GM12878 (cell line): ENCODE measurements around the gene SVEP1. TPM values are rescaled to one million over a fixed set of nuclear protein-coding genes. Genes with fewer than 3 reads are reported as not detected.

Source experiments
- ATAC-seq: fragments of 200-7000 bp; cut with Tn5 transposase; 3 replicates; pipeline ENCODE4 v1.9.1; 2020; ENCODE audit warnings: mild to moderate bottlenecking, moderate library complexity
- BruUV-seq: library from RNA; stranded (reverse); fragments of 400-500 nt; replicated peaks from 2 replicates; lab custom pipeline; 2021; lab: Mats Ljungman, UMichigan
- CTCF ChIA-PET: fragments of 300-600 bp; sonication (Branson Sonifier 250); formaldehyde crosslinking; extraction: SDS; loops from one replicate; lab custom pipeline; 2021; ENCODE audit warnings: inconsistent platforms; lab: Yijun Ruan, JAX
- POLR2A ChIA-PET: fragments of 350-600 bp; formaldehyde crosslinking; extraction: SDS; loops from one replicate; lab custom pipeline; 2021; ENCODE audit warnings: inconsistent platforms; lab: Charles Lee
- RAD21 ChIA-PET: fragments of 300-600 bp; sonication (Branson Sonifier 250); formaldehyde crosslinking; loops from one replicate; lab custom pipeline; 2023; ENCODE audit warnings: antibody characterized with exemption; ENCODE audit not compliant: unreplicated experiment; lab: Charles Lee
- SMC1A ChIA-PET: fragments of 300-600 bp; sonication (Branson Sonifier 250); formaldehyde crosslinking; loops from one replicate; lab custom pipeline; 2023; ENCODE audit not compliant: unreplicated experiment, uncharacterized antibody; lab: Charles Lee
- DNase-seq: peaks from one replicate; pipeline ENCODE4 v3.0.0-alpha.2; 2011; ENCODE audit warnings: low read depth, low spot score
- FAIRE-seq: peaks from 3 replicates; lab custom pipeline; 2011; peaks lifted over from hg19 to GRCh38; lab: Jason Lieb, UNC
- H2AFZ ChIP-seq: 2 replicates; pipeline ENCODE4 v1.6.0; 2011; ENCODE audit warnings: low read depth, low read length, control low read depth; ENCODE audit not compliant: control insufficient read depth
- H3K27ac ChIP-seq: 2 replicates; pipeline ENCODE4 v1.5.1; 2011; ENCODE audit warnings: control low read depth; ENCODE audit not compliant: control insufficient read depth, insufficient read depth
- H3K27me3 ChIP-seq, 2 experiments: replicated peaks in 1 of 2; 2 replicates each; pipeline versions ENCODE4 v1.6.0 to v1.6.1; 2011; ENCODE audit warnings: low read length in 1 of 2; ENCODE audit not compliant: control insufficient read depth in 2 of 2, insufficient read depth in 2 of 2
- H3K36me3 ChIP-seq, 2 experiments: 2 replicates each; pipeline ENCODE4 v1.5.1; 2011; ENCODE audit warnings: low read length in 1 of 2; ENCODE audit not compliant: control insufficient read depth in 2 of 2, insufficient read depth in 2 of 2
- H3K4me1 ChIP-seq: 2 replicates; pipeline ENCODE4 v1.6.1; 2011; ENCODE audit warnings: mild to moderate bottlenecking, low read length, moderate library complexity, mixed read lengths; ENCODE audit not compliant: control insufficient read depth, insufficient read depth
- H3K4me2 ChIP-seq: 2 replicates; pipeline ENCODE4 v1.6.0; 2011; ENCODE audit warnings: control low read depth; ENCODE audit not compliant: control insufficient read depth, insufficient read depth
- H3K4me3 ChIP-seq: fragments of 200-600 bp; sonication (generic); 2 replicates; pipeline ENCODE4 v1.5.1; 2016
- H3K79me2 ChIP-seq: 2 replicates; pipeline ENCODE4 v1.6.0; 2011; ENCODE audit warnings: low read length; ENCODE audit not compliant: control insufficient read depth, insufficient read depth
- H3K9ac ChIP-seq: 2 replicates; pipeline ENCODE4 v1.8.0; 2011; ENCODE audit warnings: low read length, control low read depth, mixed read lengths; ENCODE audit not compliant: control insufficient read depth, insufficient read depth
- H3K9me3 ChIP-seq: replicated peaks from 3 replicates; pipeline ENCODE4 v1.5.1; 2011; ENCODE audit warnings: mild to moderate bottlenecking, low read length; ENCODE audit not compliant: control insufficient read depth, insufficient read depth
- H4K20me1 ChIP-seq: 2 replicates; pipeline ENCODE4 v1.6.0; 2011; ENCODE audit not compliant: control insufficient read depth, insufficient read depth
- BMI1 ChIP-seq: fragments of 450-650 bp; IDR thresholded peaks from 2 replicates; pipeline ENCODE4 v1.6.1; 2016; ENCODE audit warnings: mild to moderate bottlenecking, moderate library complexity, borderline replicate concordance
- CHD2 ChIP-seq: IDR thresholded peaks from 2 replicates; pipeline ENCODE4 v1.6.1; 2011; ENCODE audit warnings: low read depth, low read length, improper control_type of control experiment, borderline replicate concordance
- DPF2 ChIP-seq: fragments of 450-650 bp; IDR thresholded peaks from 2 replicates; pipeline ENCODE4 v1.6.1; 2017; ENCODE audit warnings: mild to moderate bottlenecking
- PAX5 ChIP-seq: IDR thresholded peaks from 2 replicates; pipeline ENCODE4 v1.6.1; 2011; ENCODE audit warnings: low read depth, low read length, borderline replicate concordance
- STAT1 ChIP-seq: fragments of 450-650 bp; conservative IDR thresholded peaks from 2 replicates; pipeline ENCODE4 v1.6.1; 2014; ENCODE audit warnings: antibody characterized with exemption, mild to moderate bottlenecking
- SUPT20H ChIP-seq: IDR thresholded peaks from 2 replicates; pipeline ENCODE4 v1.6.1; 2011; ENCODE audit warnings: low read depth, mild to moderate bottlenecking, low read length, moderate library complexity, borderline replicate concordance; ENCODE audit not compliant: control insufficient read depth
- WGBS: methylation state at CpG from one replicate; pipeline ENCODE4 v1.1.6; 2016; ENCODE audit warnings: low lambda C conversion rate; ENCODE audit not compliant: insufficient replicate concordance, insufficient coverage; ENCODE audit errors: missing lambda C conversion rate; 5-methylcytosine and 5-hydroxymethylcytosine counted together
- in situ Hi-C: fragments of 300-500 bp; cut with MboI; formaldehyde crosslinking; loops from 9 replicates; pipeline ENCODE4 v1.14.3; 2018; ENCODE audit warnings: mixed read lengths
- intact Hi-C: fragments of 100-400 bp; cut with micrococcal nuclease; formaldehyde crosslinking; loops from one replicate; pipeline ENCODE4 v1.14.2; 2022; ENCODE audit not compliant: unreplicated experiment
- polyA plus RNA-seq, 11 experiments: library from polyadenylated mRNA; depleted of rRNA in 4 of 11; unstranded in 6 of 11; stranded (reverse) in 5 of 11; fragments of >200 nt; fragmentation: Nextera tagmentation in 4 of 11; fragmentation: Illumina TruSeq in 1 of 11; extraction: Ambion mirVana in 4 of 11; extraction: Trizol in 1 of 11; gene quantifications; 1 replicate in 1 of 11; 2 replicates in 10 of 11; pipeline versions ENCODE4 v1.2.1 to v1.2.3, GENCODE V29; 2011 to 2016; ENCODE audit warnings: inconsistent platforms in 2 of 11, missing spikeins in 2 of 11, low read depth in 1 of 11
- total RNA-seq, 4 experiments: library from RNA; depleted of rRNA in 3 of 4; stranded (reverse); fragments of >200 nt in 3 of 4; fragmentation: Illumina TruSeq in 1 of 4; extraction: Trizol in 1 of 4; gene quantifications; 2 replicates each; pipeline versions ENCODE4 v1.2.1 to v1.2.3, GENCODE V29; 2013 to 2021
- TF ChIP-seq, protein P1 (sequence below): IDR thresholded peaks from 2 replicates; pipeline ENCODE4 v1.6.1; 2012; ENCODE audit warnings: improper control_type of control experiment, low read depth, low read length; ENCODE audit not compliant: insufficient replicate concordance

The SVEP1 gene
- total and polyA plus RNA-seq, 10 of the 15 experiments (the other 5 are each of a cell fraction or from before 2014, with no cell fraction given) = under 0.01 to 0.05 (median 0.01) TPM; not detected in 5

GRCh38 chr9:110486218-110486617 is 93.3 kb downstream of the SVEP1 start (continued):
- no peak for TF ChIP-seq PAX5
- TF ChIP-seq, protein P1, sequence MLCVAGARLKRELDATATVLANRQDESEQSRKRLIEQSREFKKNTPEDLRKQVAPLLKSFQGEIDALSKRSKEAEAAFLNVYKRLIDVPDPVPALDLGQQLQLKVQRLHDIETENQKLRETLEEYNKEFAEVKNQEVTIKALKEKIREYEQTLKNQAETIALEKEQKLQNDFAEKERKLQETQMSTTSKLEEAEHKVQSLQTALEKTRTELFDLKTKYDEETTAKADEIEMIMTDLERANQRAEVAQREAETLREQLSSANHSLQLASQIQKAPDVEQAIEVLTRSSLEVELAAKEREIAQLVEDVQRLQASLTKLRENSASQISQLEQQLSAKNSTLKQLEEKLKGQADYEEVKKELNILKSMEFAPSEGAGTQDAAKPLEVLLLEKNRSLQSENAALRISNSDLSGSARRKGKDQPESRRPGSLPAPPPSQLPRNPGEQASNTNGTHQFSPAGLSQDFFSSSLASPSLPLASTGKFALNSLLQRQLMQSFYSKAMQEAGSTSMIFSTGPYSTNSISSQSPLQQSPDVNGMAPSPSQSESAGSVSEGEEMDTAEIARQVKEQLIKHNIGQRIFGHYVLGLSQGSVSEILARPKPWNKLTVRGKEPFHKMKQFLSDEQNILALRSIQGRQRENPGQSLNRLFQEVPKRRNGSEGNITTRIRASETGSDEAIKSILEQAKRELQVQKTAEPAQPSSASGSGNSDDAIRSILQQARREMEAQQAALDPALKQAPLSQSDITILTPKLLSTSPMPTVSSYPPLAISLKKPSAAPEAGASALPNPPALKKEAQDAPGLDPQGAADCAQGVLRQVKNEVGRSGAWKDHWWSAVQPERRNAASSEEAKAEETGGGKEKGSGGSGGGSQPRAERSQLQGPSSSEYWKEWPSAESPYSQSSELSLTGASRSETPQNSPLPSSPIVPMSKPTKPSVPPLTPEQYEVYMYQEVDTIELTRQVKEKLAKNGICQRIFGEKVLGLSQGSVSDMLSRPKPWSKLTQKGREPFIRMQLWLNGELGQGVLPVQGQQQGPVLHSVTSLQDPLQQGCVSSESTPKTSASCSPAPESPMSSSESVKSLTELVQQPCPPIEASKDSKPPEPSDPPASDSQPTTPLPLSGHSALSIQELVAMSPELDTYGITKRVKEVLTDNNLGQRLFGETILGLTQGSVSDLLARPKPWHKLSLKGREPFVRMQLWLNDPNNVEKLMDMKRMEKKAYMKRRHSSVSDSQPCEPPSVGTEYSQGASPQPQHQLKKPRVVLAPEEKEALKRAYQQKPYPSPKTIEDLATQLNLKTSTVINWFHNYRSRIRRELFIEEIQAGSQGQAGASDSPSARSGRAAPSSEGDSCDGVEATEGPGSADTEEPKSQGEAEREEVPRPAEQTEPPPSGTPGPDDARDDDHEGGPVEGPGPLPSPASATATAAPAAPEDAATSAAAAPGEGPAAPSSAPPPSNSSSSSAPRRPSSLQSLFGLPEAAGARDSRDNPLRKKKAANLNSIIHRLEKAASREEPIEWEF = no peak

DNA sequence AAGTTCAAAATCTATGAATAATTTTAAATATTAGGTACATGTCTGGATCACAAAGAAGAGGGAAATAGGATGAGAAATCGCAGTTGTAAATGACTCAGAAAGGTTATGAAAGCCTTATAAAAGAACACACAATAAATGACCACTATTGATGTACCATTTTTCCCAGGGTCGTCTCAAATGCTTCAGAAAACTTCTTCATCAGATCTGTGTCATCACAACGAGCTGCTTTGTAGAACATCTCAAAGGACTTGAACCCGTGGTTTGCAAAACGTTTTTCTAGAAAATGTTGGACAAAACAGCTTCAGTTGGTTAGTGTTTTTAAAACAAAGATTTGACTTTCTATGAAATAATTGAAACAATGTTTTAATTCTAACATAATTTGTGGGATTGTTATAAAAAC is 100.1 kb downstream of the SVEP1 start:
- ATAC-seq (no peak), DNase-seq (no peak), FAIRE-seq (no peak)
- in situ Hi-C loops (no loop called here), intact Hi-C loops (no loop called here)
- Histone ChIP-seq H3K4me2 (no peak overlapping the region), H3K9ac (no peak overlapping the region), H3K27me3 (no peaks in the 10 kb centered on the region), H3K36me3 (no peaks in the 10 kb centered on the region), H4K20me1 (no peaks in the 10 kb centered on the region), H3K79me2 (no peaks in the 10 kb centered on the region), H2AFZ (no peak overlapping the region), H3K4me1 (no peaks in the 10 kb centered on the region), H3K4me3 (no peak overlapping the region), H3K9me3 (no peaks in the 10 kb centered on the region), H3K27ac (no peak overlapping the region)
- WGBS = 1% methylated on average over 5 of the region's 5 CpGs
- POLR2A ChIA-PET = no interaction called here
- RAD21 ChIA-PET = no interaction called here
- SMC1A ChIA-PET = no interaction called here
- BruUV-seq = no TSS peak
- CTCF ChIA-PET = no interaction called here
- TF ChIP-seq DPF2 (no peak), CHD2 (no peak), BMI1 (no peak), STAT1 (no peak), SUPT20H (no peak)
